Activated CD8-positive, alpha-beta memory T cell treated with anti-CD3 and anti-CD28 coated beads for 1 hour (primary cell): Measurements from ENCODE around the gene PROP1.
"Not testable (repeated sequence)": the region's sequence is repeated elsewhere in the genome, so short reads cannot be mapped to it uniquely, and the experiment has no call there.

Source experiments
- DNase-seq, 2 donors: peaks; one replicate each; pipeline ENCODE4 v3.0.0-alpha.2; 2020; ENCODE audit warnings: low read depth in 1 of 2; ENCODE audit errors: extremely low read depth in 1 of 2

Gene PROP1

GRCh38 chr5:177982956-177983355, 13.1 kb downstream of the PROP1 start:
- DNase-seq: no peak

- DNase-seq: no peak
These were observed 13.8 kb downstream of the PROP1 start for GRCh38 chr5:177982072-177982727.

DNA sequence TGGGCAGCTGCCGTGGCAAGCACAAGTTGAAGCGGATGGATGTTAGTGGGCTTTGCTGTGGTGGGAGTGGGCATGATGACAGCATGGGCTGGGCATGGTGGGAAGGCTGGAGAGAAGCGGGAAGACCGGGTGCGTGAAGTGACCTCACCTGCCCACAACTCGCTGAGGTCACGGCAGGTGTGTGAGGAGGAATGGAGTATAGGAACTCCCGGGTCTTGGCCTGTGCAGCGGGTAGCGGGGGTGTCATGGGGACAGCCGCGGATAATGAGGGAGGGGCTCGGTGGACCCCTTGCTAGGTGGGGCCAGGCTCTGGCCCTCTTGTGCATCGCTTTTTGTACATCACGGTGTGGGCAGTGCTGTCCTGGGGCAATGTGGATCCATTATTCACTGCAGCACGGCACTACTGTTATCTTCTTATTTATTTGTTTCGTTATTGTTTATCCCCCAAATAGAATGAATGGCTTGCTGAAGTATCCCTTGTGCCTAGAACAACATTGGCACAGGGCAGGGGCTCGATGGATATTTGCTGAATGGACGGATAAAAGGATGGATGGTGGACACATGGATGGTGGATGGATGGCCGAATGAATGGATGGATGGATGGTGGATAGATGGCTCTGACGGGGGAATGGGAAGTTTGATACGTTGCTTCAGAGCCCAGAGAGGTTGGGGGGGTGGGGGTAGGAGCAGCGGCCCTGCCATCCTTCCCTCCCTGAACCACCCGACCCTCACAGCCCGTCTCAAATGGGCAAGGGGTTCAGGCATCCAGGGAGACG, 14.6 kb downstream of the PROP1 start:
- DNase-seq: no peak

GRCh38 chr5:177980743-177981151, 15.3 kb downstream of the PROP1 start:
- no peak for DNase-seq

- DNase-seq: not testable (repeated sequence)
These were observed 18.4 kb downstream of the PROP1 start for GRCh38 chr5:177977600-177977999.

- no peak for DNase-seq
These were observed 22.9 kb downstream of the PROP1 start for GRCh38 chr5:177973066-177973635.

DNA sequence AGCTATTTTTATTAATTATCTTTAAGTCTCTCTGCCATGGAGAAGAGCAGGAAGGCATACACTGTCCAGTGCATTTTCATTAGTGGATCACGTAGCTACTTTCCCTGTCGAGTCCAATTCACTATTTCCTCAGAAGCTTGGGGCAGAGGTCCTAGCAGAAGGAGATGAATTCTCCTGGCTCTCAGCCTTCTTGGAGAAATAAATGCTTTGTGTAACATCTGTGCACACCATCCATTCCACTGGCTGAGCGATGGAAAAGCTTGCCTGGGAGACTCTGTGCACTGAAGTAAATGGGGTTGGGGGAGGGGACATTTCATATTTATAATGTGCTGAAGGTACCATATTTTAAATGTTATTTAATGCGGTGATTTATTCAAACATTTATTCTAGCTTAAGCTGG, 23.4 kb downstream of the PROP1 start:
- DNase-seq: no peak

- not testable (repeated sequence) for DNase-seq
These were observed 24.0 kb downstream of the PROP1 start for GRCh38 chr5:177972014-177972413.

- no peak for DNase-seq
These were observed 27.3 kb downstream of the PROP1 start for GRCh38 chr5:177968661-177969211.

GRCh38 chr5:177967221-177967887, 28.7 kb downstream of the PROP1 start:
- no peak for DNase-seq

- DNase-seq: no peak
These were observed 29.2 kb downstream of the PROP1 start for GRCh38 chr5:177966839-177967166.

DNA sequence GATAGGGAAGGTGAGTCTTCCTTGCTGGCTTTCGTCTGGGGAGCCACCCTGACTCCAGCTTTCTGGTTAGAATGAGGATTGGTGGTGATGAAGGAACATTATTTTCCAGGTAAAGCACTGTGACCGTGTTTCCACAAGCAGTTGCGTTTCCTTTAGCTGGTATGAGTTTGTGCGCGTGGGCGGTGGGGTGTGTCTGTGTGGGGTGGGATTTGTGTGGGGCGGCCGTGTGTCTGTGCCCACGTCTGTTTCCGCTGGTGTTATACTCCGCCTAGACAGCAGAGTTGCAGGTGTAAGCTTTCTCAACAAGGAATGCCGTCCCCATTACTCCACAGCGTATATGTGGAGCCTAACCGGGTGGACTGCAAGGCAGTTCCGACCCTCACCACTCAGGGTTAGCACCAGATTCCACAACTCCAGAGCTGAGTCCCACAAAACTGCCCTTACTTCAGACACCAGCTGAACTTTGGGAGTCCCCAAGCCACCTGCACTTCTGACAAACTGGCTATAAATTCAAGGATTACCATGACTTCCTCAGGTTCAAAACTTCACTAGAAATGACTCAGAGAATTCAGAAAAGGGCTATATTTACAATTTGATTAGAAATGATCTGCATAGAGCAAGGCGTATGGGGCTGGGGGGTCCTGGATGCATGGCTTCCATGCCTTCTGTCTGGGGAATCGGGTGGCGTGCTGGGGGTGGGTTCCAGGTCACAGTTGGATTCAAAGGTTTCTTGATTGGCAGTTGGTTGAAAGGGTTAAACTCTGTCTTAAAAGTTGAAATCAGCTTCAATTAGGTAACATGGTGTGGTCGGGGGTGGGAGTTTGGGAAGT, 29.8 kb downstream of the PROP1 start:
- no peak for DNase-seq

- DNase-seq: no peak
These were observed 31.6 kb downstream of the PROP1 start for GRCh38 chr5:177964471-177964870.

DNA sequence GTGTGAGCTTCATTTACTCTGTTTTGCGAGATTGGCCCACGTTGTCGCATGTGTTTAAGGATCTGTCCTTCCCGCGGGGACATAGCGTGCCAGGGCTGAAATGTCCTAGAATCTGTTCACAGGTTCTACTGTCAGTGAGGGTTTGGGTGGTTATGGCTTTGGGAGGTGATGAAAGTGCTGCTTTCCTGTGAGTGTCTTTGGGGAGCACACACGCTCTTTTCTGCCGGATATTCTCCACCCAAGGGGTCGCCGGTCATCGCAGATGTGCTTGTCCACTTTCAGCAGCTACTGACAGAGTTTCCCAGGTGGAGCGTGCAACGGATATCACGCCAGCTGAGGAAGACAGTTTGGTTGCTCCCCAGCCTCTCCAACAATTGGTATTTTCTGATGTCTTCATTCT, 32.1 kb downstream of the PROP1 start:
- no peak for DNase-seq

DNA sequence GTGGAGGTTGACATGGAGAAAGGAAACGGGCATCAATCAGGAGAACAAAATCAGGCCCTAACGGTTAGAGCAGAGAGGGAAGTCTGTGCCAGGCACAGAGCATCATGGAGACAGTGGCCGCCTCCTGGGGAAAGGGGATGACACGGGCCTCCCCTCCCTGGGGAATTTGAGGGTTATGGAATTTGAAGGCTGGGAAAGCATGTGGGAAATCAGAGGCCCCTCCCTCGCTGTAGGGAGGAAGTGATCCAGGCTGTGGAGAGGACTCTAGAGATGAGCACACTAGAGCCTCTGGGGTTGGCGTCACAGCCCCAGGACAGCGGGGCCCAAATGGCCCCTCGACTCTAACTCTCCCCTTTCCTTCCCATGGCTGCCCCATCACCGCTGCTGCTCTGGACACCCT, 36.7 kb downstream of the PROP1 start:
- no peak for DNase-seq

- DNase-seq: no peak
These were observed 37.3 kb downstream of the PROP1 start for GRCh38 chr5:177958696-177959095.

DNA sequence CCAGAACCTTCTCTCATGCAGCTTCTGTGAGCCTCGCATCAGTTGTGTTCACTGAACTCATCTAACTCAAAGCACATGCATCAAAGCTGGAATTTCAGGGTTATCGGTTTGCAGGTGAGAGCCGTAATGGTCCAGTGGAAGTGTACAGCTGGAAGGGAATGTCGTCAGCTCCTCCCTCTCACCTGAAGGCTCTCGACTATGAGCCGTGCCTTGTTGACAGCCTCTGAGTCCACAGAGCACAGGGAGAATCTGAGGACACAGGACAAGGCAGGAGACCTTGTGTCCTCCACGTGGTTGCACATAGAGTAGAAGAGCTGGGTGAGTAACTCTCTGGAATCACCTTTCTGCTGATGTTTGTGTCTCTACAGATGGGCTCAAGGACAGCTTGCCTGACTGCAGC, 38.8 kb downstream of the PROP1 start:
- DNase-seq: no peak

- DNase-seq: not testable (repeated sequence)
These were observed 42.9 kb downstream of the PROP1 start for GRCh38 chr5:177953101-177953500.

GRCh38 chr5:177949656-177950055, 46.4 kb downstream of the PROP1 start:
- DNase-seq: not testable (repeated sequence)

DNA sequence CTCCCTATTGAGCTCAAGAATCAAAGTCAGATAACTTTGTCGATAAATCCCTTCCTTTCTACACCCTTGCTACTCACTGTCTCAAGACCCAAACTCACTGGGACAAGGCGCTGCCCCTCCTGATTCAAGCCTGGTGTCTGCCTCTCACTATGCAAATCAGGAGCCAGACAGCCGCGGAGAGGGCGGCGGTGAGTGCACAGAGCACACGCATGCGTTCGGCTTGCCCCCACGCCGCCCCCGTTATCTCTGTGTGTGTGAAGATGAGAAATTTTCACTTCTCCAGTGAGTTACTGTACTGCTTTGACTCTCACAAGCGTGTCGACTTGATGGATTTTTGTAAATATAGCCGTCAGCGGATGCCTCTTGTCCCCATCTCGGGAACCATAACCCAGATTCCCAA, 47.0 kb downstream of the PROP1 start:
- not testable (repeated sequence) for DNase-seq

GRCh38 chr5:177947912-177948311, 48.1 kb downstream of the PROP1 start:
- DNase-seq: not testable (repeated sequence)
